ENCODE data around the gene VEGFB. TPM values are rescaled to one million over a fixed set of nuclear protein-coding genes. Genes with fewer than 3 reads are reported as not detected.

VEGFB gene
- polyA plus RNA-seq, 2 of the 4 experiments (the other 2 are of a cell fraction): 6.8 to 26.5 TPM

DNA sequence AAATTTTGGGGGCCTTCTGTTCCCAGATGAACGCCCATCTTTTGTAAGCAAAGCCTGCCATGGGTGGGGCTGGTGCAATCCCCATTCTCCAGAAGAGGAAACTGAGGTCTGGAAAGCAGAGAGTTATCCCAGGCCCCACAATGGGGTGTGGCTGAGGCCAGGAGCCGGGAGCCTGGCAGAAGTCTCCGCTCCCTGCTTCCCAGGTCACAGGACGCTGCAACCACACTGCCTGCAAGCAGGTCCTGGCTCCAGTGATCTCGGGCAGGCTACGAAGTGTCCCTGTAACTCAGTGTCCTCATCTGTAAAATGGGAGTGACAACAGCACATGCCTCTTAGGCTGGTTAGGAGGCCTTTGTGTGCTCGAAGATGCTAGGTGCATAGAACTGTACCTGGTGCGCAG is 18.7 kb downstream of the VEGFB start:
- ATAC-seq (no peak), DNase-seq (ENCODE audit: low read depth in 1 of 2, low spot score in 1 of 2) (no peak), FAIRE-seq (no peak)
- H3K4me2 ChIP-seq: peak overlapping the region; percentile 98
- ChIA-PET POLR2A (interaction anchor here (1.5 kb wide), 1 partner anchor 12 kb away, joined by 5 read pairs; the partner anchor contains the start of gene FKBP2), CTCF (interaction anchor here (0.5 to 12.2 kb wide), 7 partner anchors 12 to 1436 kb away, joined by 4 to 220 read pairs (median 14); partner anchors contain the start of genes CATSPERZ, ESRRA and KCNK4)
- peaks cover 27% of the 10 kb centered on the region for H3K4me1 ChIP-seq
- peak overlapping the region in 1 of 2 experiments; percentile 94; a peak in 3 of 6 replicates for H3K27ac ChIP-seq
- no peak overlapping the region for H3K4me3 ChIP-seq
- no peaks in the 10 kb centered on the region for H3K9me3 ChIP-seq
- WGBS (ENCODE audit: missing lambda C conversion rate): 66% methylated on average over 8 of the region's 8 CpGs
- TF ChIP-seq ZNF302 (CRISPR knock-in tag; IDR thresholded peaks at IDR 0.05) (no peak), FOSB (CRISPR knock-in tag; IDR thresholded peaks at IDR 0.05) (no peak), TFCP2L1 (CRISPR knock-in tag; IDR thresholded peaks at IDR 0.05) (no peak), KDM1A (IDR thresholded peaks at IDR 0.05; ENCODE audit: low read depth) (peak; percentile 74; the same call in 1 of the 2 replicates), JUN (IDR thresholded peaks at IDR 0.05) (no peak), PHF8 (IDR thresholded peaks at IDR 0.05; ENCODE audit: borderline replicate concordance, low read depth) (no peak), RARB (CRISPR knock-in tag; IDR thresholded peaks at IDR 0.05) (no peak)
- TF ChIP-seq, protein P1, sequence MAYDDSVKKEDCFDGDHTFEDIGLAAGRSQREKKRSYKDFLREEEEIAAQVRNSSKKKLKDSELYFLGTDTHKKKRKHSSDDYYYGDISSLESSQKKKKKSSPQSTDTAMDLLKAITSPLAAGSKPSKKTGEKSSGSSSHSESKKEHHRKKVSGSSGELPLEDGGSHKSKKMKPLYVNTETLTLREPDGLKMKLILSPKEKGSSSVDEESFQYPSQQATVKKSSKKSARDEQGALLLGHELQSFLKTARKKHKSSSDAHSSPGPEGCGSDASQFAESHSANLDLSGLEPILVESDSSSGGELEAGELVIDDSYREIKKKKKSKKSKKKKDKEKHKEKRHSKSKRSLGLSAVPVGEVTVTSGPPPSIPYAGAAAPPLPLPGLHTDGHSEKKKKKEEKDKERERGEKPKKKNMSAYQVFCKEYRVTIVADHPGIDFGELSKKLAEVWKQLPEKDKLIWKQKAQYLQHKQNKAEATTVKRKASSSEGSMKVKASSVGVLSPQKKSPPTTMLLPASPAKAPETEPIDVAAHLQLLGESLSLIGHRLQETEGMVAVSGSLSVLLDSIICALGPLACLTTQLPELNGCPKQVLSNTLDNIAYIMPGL (CRISPR knock-in tag; IDR thresholded peaks at IDR 0.05; ENCODE audit: borderline replicate concordance): no peak
- TF ChIP-seq, protein P2, sequence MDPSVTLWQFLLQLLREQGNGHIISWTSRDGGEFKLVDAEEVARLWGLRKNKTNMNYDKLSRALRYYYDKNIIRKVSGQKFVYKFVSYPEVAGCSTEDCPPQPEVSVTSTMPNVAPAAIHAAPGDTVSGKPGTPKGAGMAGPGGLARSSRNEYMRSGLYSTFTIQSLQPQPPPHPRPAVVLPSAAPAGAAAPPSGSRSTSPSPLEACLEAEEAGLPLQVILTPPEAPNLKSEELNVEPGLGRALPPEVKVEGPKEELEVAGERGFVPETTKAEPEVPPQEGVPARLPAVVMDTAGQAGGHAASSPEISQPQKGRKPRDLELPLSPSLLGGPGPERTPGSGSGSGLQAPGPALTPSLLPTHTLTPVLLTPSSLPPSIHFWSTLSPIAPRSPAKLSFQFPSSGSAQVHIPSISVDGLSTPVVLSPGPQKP (IDR thresholded peaks at IDR 0.05; ENCODE audit: low read depth, low read length): no peak

DNA sequence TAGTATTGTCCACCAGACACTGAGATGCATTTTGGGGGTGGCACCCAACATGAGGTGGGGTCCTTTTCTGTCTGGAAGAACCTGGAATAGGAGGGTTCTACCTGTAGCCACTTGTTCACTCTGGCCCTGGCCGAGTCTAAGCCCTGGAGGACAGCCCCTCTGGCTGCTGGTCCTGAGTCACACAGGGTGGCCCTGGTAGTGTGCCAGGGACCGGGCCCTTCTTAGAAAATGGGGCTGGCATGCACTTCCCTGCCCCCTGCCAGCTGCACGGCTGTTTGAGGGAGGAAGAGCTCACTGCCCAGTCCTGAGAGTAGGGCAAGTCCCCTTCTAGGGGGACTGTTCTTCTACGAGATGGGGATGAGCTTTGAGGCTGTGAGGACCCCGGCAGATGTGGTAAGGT is 19.1 kb downstream of the VEGFB start:
- H3K4me3 ChIP-seq: no peak overlapping the region
- ATAC-seq (no peak), DNase-seq (ENCODE audit: low read depth in 1 of 2, low spot score in 1 of 2) (no peak), FAIRE-seq (no peak)
- H3K9me3 ChIP-seq: no peaks in the 10 kb centered on the region
- H3K4me2 ChIP-seq: peak overlapping the region; percentile 98; the same call in 2 of the 3 replicates
- ChIA-PET POLR2A (no interaction called here), CTCF (interaction anchor here (1.2 to 6.4 kb wide), 3 partner anchors 15 to 49 kb away, joined by 3 to 76 read pairs (median 4); partner anchors contain the start of genes CATSPERZ and ESRRA)
- TF ChIP-seq, protein P3, sequence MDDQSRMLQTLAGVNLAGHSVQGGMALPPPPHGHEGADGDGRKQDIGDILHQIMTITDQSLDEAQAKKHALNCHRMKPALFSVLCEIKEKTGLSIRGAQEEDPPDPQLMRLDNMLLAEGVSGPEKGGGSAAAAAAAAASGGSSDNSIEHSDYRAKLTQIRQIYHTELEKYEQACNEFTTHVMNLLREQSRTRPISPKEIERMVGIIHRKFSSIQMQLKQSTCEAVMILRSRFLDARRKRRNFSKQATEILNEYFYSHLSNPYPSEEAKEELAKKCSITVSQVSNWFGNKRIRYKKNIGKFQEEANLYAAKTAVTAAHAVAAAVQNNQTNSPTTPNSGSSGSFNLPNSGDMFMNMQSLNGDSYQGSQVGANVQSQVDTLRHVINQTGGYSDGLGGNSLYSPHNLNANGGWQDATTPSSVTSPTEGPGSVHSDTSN (IDR thresholded peaks at IDR 0.05): no peak
- TF ChIP-seq JUNB (IDR thresholded peaks at IDR 0.05) (no peak), TFCP2L1 (CRISPR knock-in tag; IDR thresholded peaks at IDR 0.05) (no peak), KDM5A (IDR thresholded peaks at IDR 0.05) (no peak), CBX2 (IDR thresholded peaks at IDR 0.05; ENCODE audit: borderline replicate concordance, low read depth) (no peak), HEYL (CRISPR knock-in tag; IDR thresholded peaks at IDR 0.05) (no peak), ZSCAN20 (CRISPR knock-in tag; IDR thresholded peaks at IDR 0.05) (no peak), KDM1A (IDR thresholded peaks at IDR 0.05; ENCODE audit: low read depth) (no peak), HOXB5 (CRISPR knock-in tag; IDR thresholded peaks at IDR 0.05) (no peak), RARB (CRISPR knock-in tag; IDR thresholded peaks at IDR 0.05) (no peak)
- TF ChIP-seq, protein P4, sequence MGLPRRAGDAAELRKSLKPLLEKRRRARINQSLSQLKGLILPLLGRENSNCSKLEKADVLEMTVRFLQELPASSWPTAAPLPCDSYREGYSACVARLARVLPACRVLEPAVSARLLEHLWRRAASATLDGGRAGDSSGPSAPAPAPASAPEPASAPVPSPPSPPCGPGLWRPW (IDR thresholded peaks at IDR 0.05): no peak
- TF ChIP-seq, protein P5, sequence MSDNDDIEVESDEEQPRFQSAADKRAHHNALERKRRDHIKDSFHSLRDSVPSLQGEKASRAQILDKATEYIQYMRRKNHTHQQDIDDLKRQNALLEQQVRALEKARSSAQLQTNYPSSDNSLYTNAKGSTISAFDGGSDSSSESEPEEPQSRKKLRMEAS (IDR thresholded peaks at IDR 0.05): no peak
- TF ChIP-seq, protein P1 (CRISPR knock-in tag; IDR thresholded peaks at IDR 0.05; ENCODE audit: borderline replicate concordance): no peak
- TF ChIP-seq, protein P6, sequence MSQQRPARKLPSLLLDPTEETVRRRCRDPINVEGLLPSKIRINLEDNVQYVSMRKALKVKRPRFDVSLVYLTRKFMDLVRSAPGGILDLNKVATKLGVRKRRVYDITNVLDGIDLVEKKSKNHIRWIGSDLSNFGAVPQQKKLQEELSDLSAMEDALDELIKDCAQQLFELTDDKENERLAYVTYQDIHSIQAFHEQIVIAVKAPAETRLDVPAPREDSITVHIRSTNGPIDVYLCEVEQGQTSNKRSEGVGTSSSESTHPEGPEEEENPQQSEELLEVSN (IDR thresholded peaks at IDR 0.05; ENCODE audit: borderline replicate concordance, low read depth): no peak
- TF ChIP-seq, protein P7, sequence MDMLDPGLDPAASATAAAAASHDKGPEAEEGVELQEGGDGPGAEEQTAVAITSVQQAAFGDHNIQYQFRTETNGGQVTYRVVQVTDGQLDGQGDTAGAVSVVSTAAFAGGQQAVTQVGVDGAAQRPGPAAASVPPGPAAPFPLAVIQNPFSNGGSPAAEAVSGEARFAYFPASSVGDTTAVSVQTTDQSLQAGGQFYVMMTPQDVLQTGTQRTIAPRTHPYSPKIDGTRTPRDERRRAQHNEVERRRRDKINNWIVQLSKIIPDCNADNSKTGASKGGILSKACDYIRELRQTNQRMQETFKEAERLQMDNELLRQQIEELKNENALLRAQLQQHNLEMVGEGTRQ (IDR thresholded peaks at IDR 0.05): no peak
- TF ChIP-seq, protein P8, sequence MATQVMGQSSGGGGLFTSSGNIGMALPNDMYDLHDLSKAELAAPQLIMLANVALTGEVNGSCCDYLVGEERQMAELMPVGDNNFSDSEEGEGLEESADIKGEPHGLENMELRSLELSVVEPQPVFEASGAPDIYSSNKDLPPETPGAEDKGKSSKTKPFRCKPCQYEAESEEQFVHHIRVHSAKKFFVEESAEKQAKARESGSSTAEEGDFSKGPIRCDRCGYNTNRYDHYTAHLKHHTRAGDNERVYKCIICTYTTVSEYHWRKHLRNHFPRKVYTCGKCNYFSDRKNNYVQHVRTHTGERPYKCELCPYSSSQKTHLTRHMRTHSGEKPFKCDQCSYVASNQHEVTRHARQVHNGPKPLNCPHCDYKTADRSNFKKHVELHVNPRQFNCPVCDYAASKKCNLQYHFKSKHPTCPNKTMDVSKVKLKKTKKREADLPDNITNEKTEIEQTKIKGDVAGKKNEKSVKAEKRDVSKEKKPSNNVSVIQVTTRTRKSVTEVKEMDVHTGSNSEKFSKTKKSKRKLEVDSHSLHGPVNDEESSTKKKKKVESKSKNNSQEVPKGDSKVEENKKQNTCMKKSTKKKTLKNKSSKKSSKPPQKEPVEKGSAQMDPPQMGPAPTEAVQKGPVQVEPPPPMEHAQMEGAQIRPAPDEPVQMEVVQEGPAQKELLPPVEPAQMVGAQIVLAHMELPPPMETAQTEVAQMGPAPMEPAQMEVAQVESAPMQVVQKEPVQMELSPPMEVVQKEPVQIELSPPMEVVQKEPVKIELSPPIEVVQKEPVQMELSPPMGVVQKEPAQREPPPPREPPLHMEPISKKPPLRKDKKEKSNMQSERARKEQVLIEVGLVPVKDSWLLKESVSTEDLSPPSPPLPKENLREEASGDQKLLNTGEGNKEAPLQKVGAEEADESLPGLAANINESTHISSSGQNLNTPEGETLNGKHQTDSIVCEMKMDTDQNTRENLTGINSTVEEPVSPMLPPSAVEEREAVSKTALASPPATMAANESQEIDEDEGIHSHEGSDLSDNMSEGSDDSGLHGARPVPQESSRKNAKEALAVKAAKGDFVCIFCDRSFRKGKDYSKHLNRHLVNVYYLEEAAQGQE (IDR thresholded peaks at IDR 0.05): no peak
- WGBS (ENCODE audit: missing lambda C conversion rate): 65% methylated on average over 5 of the region's 5 CpGs
- H3K4me1 ChIP-seq: peaks cover 24% of the 10 kb centered on the region
- H3K27ac ChIP-seq: no peak overlapping the region

Data from A549 (cell line).